Measurements from ENCODE around the gene PFDN2.
"Not testable (repeated sequence)": the region's sequence is repeated elsewhere in the genome, so short reads cannot be mapped to it uniquely, and the experiment has no call there.

The PFDN2 gene

GRCh38 chr1:161080441-161081405, 37.1 kb downstream of the PFDN2 start:
- no peak for DNase-seq (ENCODE audit: low read depth in 2 of 2)

GRCh38 chr1:161079436-161080110, 38.3 kb downstream of the PFDN2 start:
- DNase-seq (ENCODE audit: low read depth in 2 of 2): no peak

GRCh38 chr1:161077426-161077825, 40.4 kb downstream of the PFDN2 start:
- no peak for DNase-seq (ENCODE audit: low read depth in 2 of 2)

- no peak for DNase-seq (ENCODE audit: low read depth in 2 of 2)
These were observed 41.4 kb downstream of the PFDN2 start for GRCh38 chr1:161076410-161076809.

- no peak for DNase-seq (ENCODE audit: low read depth in 2 of 2)
These were observed 43.0 kb downstream of the PFDN2 start for GRCh38 chr1:161074676-161075368.

GRCh38 chr1:161073474-161074121, 44.2 kb downstream of the PFDN2 start:
- no peak for DNase-seq (ENCODE audit: low read depth in 2 of 2)

- DNase-seq (ENCODE audit: low read depth in 2 of 2): no peak
These were observed 44.9 kb downstream of the PFDN2 start for GRCh38 chr1:161072751-161073449.

- no peak for DNase-seq (ENCODE audit: low read depth in 2 of 2)
These were observed 45.9 kb downstream of the PFDN2 start for GRCh38 chr1:161071886-161072371.

GRCh38 chr1:161070761-161071160, 47.1 kb downstream of the PFDN2 start:
- DNase-seq (ENCODE audit: low read depth in 2 of 2): no peak

GRCh38 chr1:161069731-161070270, 48.0 kb downstream of the PFDN2 start, which contains the start of gene ARHGAP30:
Gene ARHGAP30, minus strand, starts transcription at chr1:161069891. Its CDS starts 267 bp downstream, at chr1:161069624.
- peak; percentile 39 to 63 for DNase-seq (ENCODE audit: low read depth in 2 of 2)

- no peak for DNase-seq (ENCODE audit: low read depth in 2 of 2)
These were observed 48.6 kb downstream of the PFDN2 start for GRCh38 chr1:161069241-161069640.

- DNase-seq (ENCODE audit: low read depth in 2 of 2): peak; percentile 54 to 55
These were observed 49.3 kb downstream of the PFDN2 start for GRCh38 chr1:161068306-161069234.

GRCh38 chr1:161066694-161067093, 51.1 kb downstream of the PFDN2 start:
- DNase-seq (ENCODE audit: low read depth in 2 of 2): no peak

GRCh38 chr1:161065681-161066080, 52.2 kb downstream of the PFDN2 start:
- not testable (repeated sequence) for DNase-seq (ENCODE audit: low read depth in 2 of 2)

- not testable (repeated sequence) for DNase-seq (ENCODE audit: low read depth in 2 of 2)
These were observed 53.9 kb downstream of the PFDN2 start for GRCh38 chr1:161063936-161064335.

- no peak for DNase-seq (ENCODE audit: low read depth in 2 of 2)
These were observed 56.4 kb downstream of the PFDN2 start for GRCh38 chr1:161061419-161061818.

GRCh38 chr1:161059293-161059692, 58.5 kb downstream of the PFDN2 start:
- DNase-seq (ENCODE audit: low read depth in 2 of 2): no peak

- no peak for DNase-seq (ENCODE audit: low read depth in 2 of 2)
These were observed 63.0 kb downstream of the PFDN2 start for GRCh38 chr1:161054805-161055204.

- DNase-seq (ENCODE audit: low read depth in 2 of 2): no peak
These were observed 63.6 kb downstream of the PFDN2 start for GRCh38 chr1:161054232-161054631.
